H7 (cell line): ENCODE measurements around the gene CLIC6. TPM values are rescaled to one million over a fixed set of nuclear protein-coding genes. Genes with fewer than 3 reads are reported as not detected.

Experiments
- total RNA-seq: library from RNA; depleted of rRNA; stranded (reverse); fragments of >200 nt; shearing (Covaris generic); gene quantifications from 2 replicates; pipeline ENCODE4 v1.2.3, GENCODE V29; 2014; rRNA removed

Gene CLIC6
- total RNA-seq, 1 experiment from 2014 or later = 0.59 TPM

Other genes with a start within 250 kb of the CLIC6 start
- gene SMIM34, start 245.0 kb upstream of the CLIC6 start, total RNA-seq = not detected in 2 replicates
- gene KCNE1, start 156.8 kb upstream of the CLIC6 start, total RNA-seq = 0.10 TPM in 1 of 2 replicates, not detected in the other
- 4.0 and 4.9 TPM in 2 replicates for gene RCAN1, start 53.9 kb upstream of the CLIC6 start, total RNA-seq